Measurements from ENCODE around the gene LCORL. TPM values are rescaled to one million over a fixed set of nuclear protein-coding genes. Genes with fewer than 3 reads are reported as not detected.

LCORL gene
- total RNA-seq, 2 experiments from 2014 or later = 31.4 to 37.4 TPM

GRCh38 chr4:18034099-18034498 lies 12.5 kb upstream of the LCORL start:
- Histone ChIP-seq H4K20me1 (ENCODE audit: insufficient read depth, low read length) (no peaks in the 10 kb centered on the region), H3K4me1 (ENCODE audit: insufficient read depth, low read length, poor library complexity, severe bottlenecking) (no peaks in the 10 kb centered on the region), H3K27ac (ENCODE audit: low read depth, low read length, poor library complexity, severe bottlenecking) (no peak overlapping the region), H2AFZ (ENCODE audit: low read length) (no peak overlapping the region), H3K9me3 (ENCODE audit: low read length) (no peaks in the 10 kb centered on the region), H3K4me2 (ENCODE audit: low read length) (no peak overlapping the region), H3K36me3 (ENCODE audit: insufficient read depth, low read length) (no peaks in the 10 kb centered on the region), H3K4me3 (ENCODE audit: low read depth, low read length, poor library complexity, severe bottlenecking) (no peak overlapping the region), H3K9me2 (ENCODE audit: insufficient read depth, low read length) (no peaks in the 10 kb centered on the region), H3K79me2 (ENCODE audit: insufficient read depth, low read depth, low read length) (no peaks in the 10 kb centered on the region)
- DNase-seq (ENCODE audit: low spot score) = no peak
- ChIA-PET POLR2A (no interaction called here), CTCF (ENCODE audit: unreplicated experiment) (no interaction called here)
- no TSS peak for BruUV-seq (replicated peaks)
- TF ChIP-seq CTCF (conservative IDR thresholded peaks at IDR 0.05; ENCODE audit: low read length) = no peak
- no peak for TF ChIP-seq EZH2phosphoT487 (IDR thresholded peaks at IDR 0.05; ENCODE audit: borderline replicate concordance, low read depth, low read length)
- intact Hi-C loops (cut with micrococcal nuclease; ENCODE audit: unreplicated experiment) = no loop called here

DNA sequence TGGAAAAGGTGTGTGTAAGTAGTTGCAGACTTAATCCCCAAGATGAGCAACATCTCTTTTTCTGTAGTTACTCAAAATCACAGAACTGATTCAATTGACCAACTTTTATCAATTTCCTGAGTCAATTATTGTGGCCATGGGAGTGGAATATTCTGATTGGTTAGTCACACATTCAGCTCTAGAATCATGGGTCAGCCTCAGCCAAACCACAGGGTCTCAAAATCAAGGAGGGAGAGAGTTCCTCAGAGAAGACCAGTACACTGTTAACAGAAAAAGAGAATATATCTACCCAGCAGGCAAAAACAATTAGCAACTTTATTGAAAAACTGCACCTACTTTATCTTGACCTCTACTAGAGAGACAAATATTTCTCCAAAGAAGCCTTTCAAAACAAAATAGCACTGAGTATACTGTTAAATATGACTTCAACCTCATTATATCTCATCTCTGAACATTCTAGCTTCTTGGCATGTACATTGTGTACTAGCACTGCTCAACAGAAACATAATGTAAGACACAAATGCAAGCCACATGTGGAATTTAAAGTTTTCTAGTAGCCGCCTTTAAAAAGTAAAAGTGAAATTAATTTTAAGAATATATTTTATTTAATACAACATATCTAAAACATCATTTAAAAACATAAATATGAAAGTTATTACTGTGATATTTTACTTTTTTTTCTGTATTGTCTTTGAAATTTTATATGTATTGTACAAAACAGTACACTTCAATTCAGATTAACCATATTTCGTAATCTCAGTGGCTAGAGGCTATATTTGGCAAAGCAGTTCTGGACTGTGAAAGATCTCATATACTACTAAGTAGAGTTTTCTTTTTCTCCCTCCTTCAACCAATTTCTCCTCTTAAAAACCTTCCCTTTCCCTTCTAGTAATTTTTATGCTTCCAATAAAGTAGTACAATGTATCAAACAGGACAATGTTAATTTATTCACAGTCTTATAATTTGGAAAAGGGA lies 11.8 kb upstream of the LCORL start:
- H4K20me1 ChIP-seq (ENCODE audit: insufficient read depth, low read length) = no peaks in the 10 kb centered on the region
- no peak overlapping the region for H3K4me2 ChIP-seq (ENCODE audit: low read length)
- no peak overlapping the region for H3K4me3 ChIP-seq (ENCODE audit: low read depth, low read length, poor library complexity, severe bottlenecking)
- no peak overlapping the region for H3K27ac ChIP-seq (ENCODE audit: low read depth, low read length, poor library complexity, severe bottlenecking)
- POLR2A ChIA-PET = no interaction called here
- intact Hi-C loops (cut with micrococcal nuclease; ENCODE audit: unreplicated experiment) = no loop called here
- no peaks in the 10 kb centered on the region for H3K9me2 ChIP-seq (ENCODE audit: insufficient read depth, low read length)
- BruUV-seq (replicated peaks) = no TSS peak
- CTCF ChIA-PET (ENCODE audit: unreplicated experiment) = no interaction called here
- TF ChIP-seq EZH2phosphoT487 (IDR thresholded peaks at IDR 0.05; ENCODE audit: borderline replicate concordance, low read depth, low read length) (no peak), CTCF (conservative IDR thresholded peaks at IDR 0.05; ENCODE audit: low read length) (no peak)
- H3K4me1 ChIP-seq (ENCODE audit: insufficient read depth, low read length, poor library complexity, severe bottlenecking) = no peaks in the 10 kb centered on the region
- DNase-seq (ENCODE audit: low spot score) = no peak
- no peaks in the 10 kb centered on the region for H3K9me3 ChIP-seq (ENCODE audit: low read length)
- H2AFZ ChIP-seq (ENCODE audit: low read length) = no peak overlapping the region
- no peaks in the 10 kb centered on the region for H3K79me2 ChIP-seq (ENCODE audit: insufficient read depth, low read depth, low read length)
- H3K36me3 ChIP-seq (ENCODE audit: insufficient read depth, low read length) = no peaks in the 10 kb centered on the region

DNA sequence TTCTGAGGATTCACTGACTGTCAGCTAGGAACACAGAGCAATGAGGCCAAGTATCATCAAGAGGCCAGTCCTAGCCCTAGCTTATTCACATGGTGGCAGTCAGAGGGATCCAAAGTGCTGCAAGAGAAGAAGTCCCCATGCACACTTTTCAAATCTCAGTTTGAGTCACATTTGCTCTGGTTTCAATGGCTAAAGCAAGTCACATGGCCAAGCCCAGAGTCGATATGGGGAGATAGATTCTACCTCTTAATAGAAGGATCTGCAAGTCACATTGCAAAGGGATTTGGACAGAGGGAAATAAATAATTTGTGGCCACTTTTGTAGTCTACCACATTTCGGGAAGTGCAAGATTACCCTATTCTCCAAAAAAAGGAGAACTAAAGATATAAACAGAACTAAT lies 3.7 kb upstream of the LCORL start:
- Histone ChIP-seq H3K27ac (ENCODE audit: low read depth, low read length, poor library complexity, severe bottlenecking) (no peak overlapping the region), H3K36me3 (ENCODE audit: insufficient read depth, low read length) (no peaks in the 10 kb centered on the region), H3K79me2 (ENCODE audit: insufficient read depth, low read depth, low read length) (peaks cover 5% of the 10 kb centered on the region), H3K9me3 (ENCODE audit: low read length) (no peaks in the 10 kb centered on the region), H3K4me3 (ENCODE audit: low read depth, low read length, poor library complexity, severe bottlenecking) (no peak overlapping the region), H2AFZ (ENCODE audit: low read length) (no peak overlapping the region), H3K9me2 (ENCODE audit: insufficient read depth, low read length) (no peaks in the 10 kb centered on the region), H4K20me1 (ENCODE audit: insufficient read depth, low read length) (peaks cover 3% of the 10 kb centered on the region; the same call in 1 of the 2 replicates), H3K4me2 (ENCODE audit: low read length) (no peak overlapping the region), H3K4me1 (ENCODE audit: insufficient read depth, low read length, poor library complexity, severe bottlenecking) (peaks cover 12% of the 10 kb centered on the region)
- ChIA-PET CTCF (ENCODE audit: unreplicated experiment) (no interaction called here), POLR2A (interaction anchor here (0.6 kb wide), 1 partner anchor 186 kb away, joined by 3 read pairs; no protein-coding TSS in a partner anchor)
- TF ChIP-seq EZH2phosphoT487 (IDR thresholded peaks at IDR 0.05; ENCODE audit: borderline replicate concordance, low read depth, low read length) (no peak), CTCF (conservative IDR thresholded peaks at IDR 0.05; ENCODE audit: low read length) (no peak)
- no TSS peak for BruUV-seq (replicated peaks)
- no peak for DNase-seq (ENCODE audit: low spot score)
- intact Hi-C loops (cut with micrococcal nuclease; ENCODE audit: unreplicated experiment) = loop anchor here (10.0 kb wide), 1 partner anchor 360 kb away; no protein-coding TSS in a partner anchor

Data from OCI-LY7 (cell line).